Left lung (tissue), 10 donors: ENCODE results near the gene DNAI7. TPM values are rescaled to one million over a fixed set of nuclear protein-coding genes. Genes with fewer than 3 reads are reported as not detected.

Experiments
- ATAC-seq: fragments of 200-7000 bp; cut with Tn5 transposase; one replicate; pipeline ENCODE4 v1.9.1; 2020; ENCODE audit warnings: moderate library complexity
- DNase-seq, 4 donors: peaks; one replicate each; pipeline ENCODE4 v3.0.0-alpha.2; 2013 to 2020
- H3K27ac ChIP-seq, 2 donors: fragments of 200-600 bp; sonication (generic) in 1 of 2; one replicate each; pipeline versions ENCODE4 v1.5.0 to v1.8.0; 2020 to 2021
- H3K27me3 ChIP-seq, 2 donors: fragments of 200-600 bp; sonication (generic) in 1 of 2; one replicate each; pipeline versions ENCODE4 v1.5.0 to v1.8.0; 2020 to 2021
- H3K36me3 ChIP-seq, 2 donors: fragments of 200-600 bp; sonication (generic) in 1 of 2; one replicate each; pipeline versions ENCODE4 v1.5.0 to v1.8.0; 2020 to 2021
- H3K4me1 ChIP-seq, 2 donors: fragments of 200-600 bp; one replicate each; pipeline ENCODE4 v1.8.0; 2021
- H3K4me3 ChIP-seq, 2 donors: fragments of 200-600 bp; sonication (generic) in 1 of 2; one replicate each; pipeline versions ENCODE4 v1.5.0 to v1.8.0; 2020 to 2021; ENCODE audit warnings: mild to moderate bottlenecking in 1 of 2
- H3K9me3 ChIP-seq, 2 donors: fragments of 200-600 bp; sonication (generic) in 1 of 2; one replicate each; pipeline versions ENCODE4 v1.5.0 to v1.8.0; 2020 to 2021
- CTCF ChIP-seq, 2 donors: fragments of 200-600 bp; sonication (generic) in 1 of 2; IDR thresholded peaks; one replicate each; pipeline versions ENCODE4 v1.5.0 to v1.8.0; 2021; ENCODE audit warnings: antibody characterized with exemption in 2 of 2
- intact Hi-C, 2 donors: fragments of 100-400 bp; cut with DNase I; formaldehyde crosslinking; loops; one replicate each; pipeline versions ENCODE4 v1.11.2 to v1.14.2; 2022
- polyA plus RNA-seq, 6 donors: library from polyadenylated mRNA; unstranded; fragments of 120-200 nt; gene quantifications; one replicate each; pipeline ENCODE4 v1.2.1, GENCODE V29; 2013; ENCODE audit not compliant: insufficient read length in 6 of 6
- total RNA-seq, 2 donors: library from RNA; stranded (reverse); fragmentation: NEBNext Ultra II Directional; extraction: Animal tissue kit (Norgen Biotek cat#: 25700); gene quantifications; one replicate each; pipeline ENCODE4 v1.2.1, GENCODE V29; 2021
- donor health status: DM: no; HTN: yes; CAD: no.
- donor health status: DM: no; HTN: no; CAD: no.

DNAI7 gene
- total and polyA plus RNA-seq, 8 donors, result 1.1 to 8.1 (median 4.2) TPM

GRCh38 chr12:25207846-25208245 lies 12.9 kb upstream of the DNAI7 start:
- H3K36me3 ChIP-seq, result peaks cover 0 to 51% of the 10 kb centered on the region in 2 donors
- no peak overlapping the region for H3K4me3 ChIP-seq
- DNase-seq, result no peak
- no peaks in the 10 kb centered on the region for H3K4me1 ChIP-seq
- no peaks in the 10 kb centered on the region for H3K9me3 ChIP-seq
- TF ChIP-seq CTCF (IDR thresholded peaks at IDR 0.05), result no peak
- no peak for ATAC-seq
- intact Hi-C loops, result no loop called here
- no peak overlapping the region for H3K27ac ChIP-seq
- H3K27me3 ChIP-seq, result no peaks in the 10 kb centered on the region

GRCh38 chr12:25207411-25207810 lies 12.5 kb upstream of the DNAI7 start:
- DNase-seq (no peak), ATAC-seq (no peak)
- H3K9me3 ChIP-seq, result no peaks in the 10 kb centered on the region
- intact Hi-C loops, result no loop called here
- H3K4me1 ChIP-seq, result no peaks in the 10 kb centered on the region
- TF ChIP-seq CTCF (IDR thresholded peaks at IDR 0.05), result no peak
- H3K4me3 ChIP-seq, result no peak overlapping the region
- H3K36me3 ChIP-seq, result peaks cover 0 to 51% of the 10 kb centered on the region in 2 donors
- no peak overlapping the region for H3K27ac ChIP-seq
- no peaks in the 10 kb centered on the region for H3K27me3 ChIP-seq

GRCh38 chr12:25202137-25202536 lies 7.2 kb upstream of the DNAI7 start:
- no peak for TF ChIP-seq CTCF (IDR thresholded peaks at IDR 0.05)
- H3K36me3 ChIP-seq, result peaks cover 0 to 22% of the 10 kb centered on the region in 2 donors
- ATAC-seq (no peak), DNase-seq (no peak)
- no peak overlapping the region for H3K4me3 ChIP-seq
- no peak overlapping the region for H3K27ac ChIP-seq
- intact Hi-C loops, result no loop called here
- H3K4me1 ChIP-seq, result no peaks in the 10 kb centered on the region
- H3K27me3 ChIP-seq, result no peaks in the 10 kb centered on the region
- no peaks in the 10 kb centered on the region for H3K9me3 ChIP-seq

GRCh38 chr12:25200703-25201102 lies 5.7 kb upstream of the DNAI7 start:
- ATAC-seq, result peak; percentile 21
- no peak overlapping the region for H3K4me3 ChIP-seq
- H3K36me3 ChIP-seq, result peaks cover 0 to 15% of the 10 kb centered on the region in 2 donors
- H3K4me1 ChIP-seq, result peaks cover 0 to 3% of the 10 kb centered on the region in 2 donors
- DNase-seq, result no peak
- H3K27me3 ChIP-seq, result no peaks in the 10 kb centered on the region
- no peaks in the 10 kb centered on the region for H3K9me3 ChIP-seq
- TF ChIP-seq CTCF (IDR thresholded peaks at IDR 0.05), result no peak
- intact Hi-C loops, result no loop called here
- H3K27ac ChIP-seq, result no peak overlapping the region

- Histone ChIP-seq H3K4me1 (peaks cover 5 to 11% of the 10 kb centered on the region in 2 donors), H3K27me3 (no peaks in the 10 kb centered on the region), H3K27ac (no peak overlapping the region), H3K4me3 (no peak overlapping the region), H3K36me3 (no peaks in the 10 kb centered on the region), H3K9me3 (no peaks in the 10 kb centered on the region)
- TF ChIP-seq CTCF (IDR thresholded peaks at IDR 0.05), result no peak
- DNase-seq (no peak), ATAC-seq (no peak)
- intact Hi-C loops, result no loop called here
These were observed 2.6 kb upstream of the DNAI7 start for GRCh38 chr12:25197608-25198007.
